ENCODE measurements around the gene TDRD3. TPM values are rescaled to one million over a fixed set of nuclear protein-coding genes. Genes with fewer than 3 reads are reported as not detected.
"Not testable (repeated sequence)": the region's sequence is repeated elsewhere in the genome, so short reads cannot be mapped to it uniquely, and the experiment has no call there.

Gene TDRD3
- total RNA-seq, 1 donor = 35.4 TPM

DNA sequence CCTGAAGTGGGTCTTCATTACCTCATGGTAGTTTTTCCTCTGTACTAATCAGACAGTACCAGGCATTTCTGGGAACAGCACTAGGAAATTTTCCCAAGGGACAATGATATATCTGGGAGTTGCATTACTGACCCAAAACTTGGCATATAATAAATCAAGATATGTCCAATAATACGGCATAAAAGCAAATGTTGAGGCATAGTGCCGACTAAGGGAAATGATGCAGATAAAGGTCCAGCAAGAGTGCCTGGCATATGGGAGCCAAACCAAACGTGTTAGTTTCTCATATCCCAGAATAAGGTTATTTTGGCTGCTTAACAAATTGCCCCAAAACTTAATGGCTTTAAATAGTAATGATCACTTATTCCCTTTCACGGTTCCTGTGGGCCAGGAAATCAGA is 12.1 kb upstream of the TDRD3 start:
- Histone ChIP-seq H3K4me3 (ENCODE audit: low read length) (no peak overlapping the region), H3K27me3 (ENCODE audit: insufficient read depth, low read length) (peaks cover 7% of the 10 kb centered on the region), H3K9me3 (ENCODE audit: low read depth, low read length) (no peaks in the 10 kb centered on the region), H3K4me1 (ENCODE audit: insufficient read depth, low read length) (no peaks in the 10 kb centered on the region)

DNA sequence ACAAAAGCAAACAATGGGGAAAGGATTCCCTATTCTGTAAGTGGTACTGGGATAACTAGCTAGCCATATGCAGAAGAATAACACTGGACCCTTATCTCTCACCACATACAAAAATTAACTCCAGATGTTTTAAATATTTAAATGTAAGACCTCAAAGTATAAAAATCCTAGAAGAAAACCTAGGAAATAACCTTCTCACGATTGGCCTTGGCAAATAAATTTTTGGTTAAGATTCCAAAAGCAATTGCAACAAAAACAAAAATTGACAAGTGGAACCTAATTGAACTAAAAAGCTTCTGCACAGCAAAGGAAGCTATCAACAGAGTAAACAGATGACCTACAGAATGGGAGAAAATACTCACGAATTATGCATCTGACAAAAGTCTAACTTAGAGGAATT is 10.8 kb upstream of the TDRD3 start:
- no peak overlapping the region for H3K4me3 ChIP-seq (ENCODE audit: low read length)
- H3K4me1 ChIP-seq (ENCODE audit: insufficient read depth, low read length) = no peaks in the 10 kb centered on the region
- no peaks in the 10 kb centered on the region for H3K9me3 ChIP-seq (ENCODE audit: low read depth, low read length)
- peaks cover 7% of the 10 kb centered on the region for H3K27me3 ChIP-seq (ENCODE audit: insufficient read depth, low read length)

DNA sequence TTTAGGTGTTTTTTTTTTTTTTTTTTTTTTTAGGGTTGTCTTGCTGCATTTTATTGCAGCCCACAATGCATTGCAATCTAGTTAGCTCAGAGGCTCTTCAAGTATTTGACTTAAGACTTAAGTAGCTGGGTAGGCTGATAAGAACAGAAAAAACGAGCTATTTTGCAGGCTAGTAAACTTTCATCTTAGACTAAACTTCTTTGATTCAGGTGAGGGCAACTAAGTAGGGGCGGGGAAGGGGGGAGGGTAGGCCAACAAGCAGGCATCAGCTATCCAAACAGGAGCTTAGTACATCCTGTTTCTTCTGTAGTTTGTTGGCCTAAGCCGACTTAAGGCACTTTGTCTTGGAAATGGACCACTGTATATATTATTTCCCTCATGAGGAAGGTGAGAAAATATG is 4.9 kb upstream of the TDRD3 start:
- Histone ChIP-seq H3K27me3 (ENCODE audit: insufficient read depth, low read length) (no peaks in the 10 kb centered on the region), H3K4me3 (ENCODE audit: low read length) (no peak overlapping the region), H3K4me1 (ENCODE audit: insufficient read depth, low read length) (peaks cover 5% of the 10 kb centered on the region), H3K9me3 (ENCODE audit: low read depth, low read length) (no peaks in the 10 kb centered on the region)

DNA sequence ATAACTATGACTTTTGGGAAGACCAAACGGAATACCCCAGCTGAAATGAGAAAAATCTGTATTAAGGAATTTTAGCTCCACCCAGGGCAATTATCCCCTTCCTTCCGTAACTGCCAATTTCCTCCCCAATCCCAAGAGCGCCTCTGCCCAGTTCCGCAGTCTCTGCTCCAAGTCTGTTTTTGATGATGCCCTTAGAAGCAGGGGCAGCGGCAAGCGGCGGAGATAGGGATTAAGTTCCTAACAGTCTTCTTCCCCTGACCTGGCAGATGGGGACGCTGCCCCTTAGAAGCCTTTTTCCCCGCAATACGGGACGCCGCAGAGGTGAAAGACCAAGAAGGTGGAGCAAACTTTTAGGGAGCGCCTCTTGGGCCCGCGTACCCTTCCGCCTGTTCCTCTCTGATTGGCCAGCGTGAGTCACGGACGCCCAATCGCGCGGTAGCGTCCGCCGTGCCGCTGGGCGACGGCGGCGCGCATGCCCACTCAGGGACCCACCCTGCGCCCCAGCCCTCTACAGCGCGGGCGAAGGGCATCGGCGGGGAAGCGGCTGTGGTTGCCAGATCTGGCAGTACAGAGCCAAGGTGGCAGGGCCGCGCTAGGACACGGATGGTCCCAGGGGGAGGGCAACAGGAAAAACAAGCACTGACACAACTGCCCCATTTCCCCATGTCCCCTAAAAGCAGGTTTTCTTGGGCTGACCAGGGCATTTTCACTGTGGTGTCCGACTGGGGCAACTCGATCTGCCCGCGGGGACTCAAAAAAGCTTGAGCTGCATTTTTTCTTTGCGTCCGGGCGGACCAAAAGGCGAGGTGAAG is 843 bp upstream of the TDRD3 start:
- peak overlapping the region; percentile 77 for H3K4me3 ChIP-seq (ENCODE audit: low read length)
- no peaks in the 10 kb centered on the region for H3K9me3 ChIP-seq (ENCODE audit: low read depth, low read length)
- H3K27me3 ChIP-seq (ENCODE audit: insufficient read depth, low read length) = no peaks in the 10 kb centered on the region
- peaks cover 20% of the 10 kb centered on the region for H3K4me1 ChIP-seq (ENCODE audit: insufficient read depth, low read length)

DNA sequence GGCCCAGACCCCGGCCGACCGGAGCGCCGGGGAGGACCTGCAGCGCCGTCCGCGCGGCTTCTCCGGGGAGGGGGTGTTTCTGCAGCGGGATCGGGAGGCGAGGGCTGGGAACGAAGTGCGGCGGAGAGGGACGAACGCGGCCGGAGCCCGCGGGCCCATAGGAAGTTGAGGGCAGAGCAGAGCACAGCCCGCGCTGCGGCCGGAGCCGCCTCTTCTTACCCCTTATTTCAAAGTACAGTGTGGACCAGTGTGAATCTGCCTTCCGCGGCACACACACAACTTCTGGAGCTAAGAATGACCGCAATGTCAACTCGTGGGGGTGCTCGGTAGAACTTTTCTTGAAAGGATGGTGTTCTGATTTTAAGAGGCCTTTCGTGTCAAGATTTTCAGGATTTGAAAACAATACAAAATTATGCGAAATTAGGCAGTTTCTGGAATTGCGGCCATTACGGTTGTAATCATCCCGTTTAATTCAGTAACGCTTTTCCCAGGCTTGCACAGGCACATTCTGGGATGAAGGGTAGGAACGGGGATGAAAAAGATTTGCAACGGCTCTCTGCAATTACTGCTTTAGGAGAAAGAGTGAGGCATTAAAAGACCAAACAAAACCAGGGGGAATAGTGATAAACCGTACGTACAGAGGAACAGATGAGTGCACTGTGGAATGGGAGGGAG is 821 bp downstream of the TDRD3 start:
- Histone ChIP-seq H3K27me3 (ENCODE audit: insufficient read depth, low read length) (no peaks in the 10 kb centered on the region), H3K4me3 (ENCODE audit: low read length) (peak overlapping the region; percentile 77), H3K4me1 (ENCODE audit: insufficient read depth, low read length) (peaks cover 20% of the 10 kb centered on the region), H3K9me3 (ENCODE audit: low read depth, low read length) (no peaks in the 10 kb centered on the region)

DNA sequence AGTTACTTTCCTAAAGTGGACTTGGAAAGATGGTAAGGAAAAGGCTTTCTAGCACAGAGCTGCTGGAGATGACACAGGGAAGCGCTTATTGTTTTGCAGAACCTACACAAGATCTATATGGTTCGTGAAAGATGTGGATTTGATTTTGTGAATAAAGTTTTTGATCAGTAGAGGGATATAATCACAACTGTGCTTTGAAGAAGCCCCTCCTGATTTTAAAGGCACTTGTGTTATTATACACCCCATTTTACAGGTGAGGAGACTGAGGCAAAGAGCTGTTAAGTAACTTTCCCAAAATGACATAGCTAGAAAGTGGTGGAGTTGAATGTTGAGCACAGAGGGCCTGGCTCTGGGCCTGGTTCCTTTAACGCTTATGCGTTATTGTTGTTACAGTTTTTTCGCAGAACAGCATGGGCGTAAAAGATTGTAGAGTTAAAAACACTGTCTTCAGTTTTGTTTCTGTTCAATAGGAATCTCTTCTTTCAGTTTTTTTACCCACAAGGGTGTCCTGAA is 1.4 kb downstream of the TDRD3 start:
- peak overlapping the region; percentile 77 for H3K4me3 ChIP-seq (ENCODE audit: low read length)
- H3K27me3 ChIP-seq (ENCODE audit: insufficient read depth, low read length) = no peaks in the 10 kb centered on the region
- no peaks in the 10 kb centered on the region for H3K9me3 ChIP-seq (ENCODE audit: low read depth, low read length)
- H3K4me1 ChIP-seq (ENCODE audit: insufficient read depth, low read length) = peaks cover 20% of the 10 kb centered on the region

DNA sequence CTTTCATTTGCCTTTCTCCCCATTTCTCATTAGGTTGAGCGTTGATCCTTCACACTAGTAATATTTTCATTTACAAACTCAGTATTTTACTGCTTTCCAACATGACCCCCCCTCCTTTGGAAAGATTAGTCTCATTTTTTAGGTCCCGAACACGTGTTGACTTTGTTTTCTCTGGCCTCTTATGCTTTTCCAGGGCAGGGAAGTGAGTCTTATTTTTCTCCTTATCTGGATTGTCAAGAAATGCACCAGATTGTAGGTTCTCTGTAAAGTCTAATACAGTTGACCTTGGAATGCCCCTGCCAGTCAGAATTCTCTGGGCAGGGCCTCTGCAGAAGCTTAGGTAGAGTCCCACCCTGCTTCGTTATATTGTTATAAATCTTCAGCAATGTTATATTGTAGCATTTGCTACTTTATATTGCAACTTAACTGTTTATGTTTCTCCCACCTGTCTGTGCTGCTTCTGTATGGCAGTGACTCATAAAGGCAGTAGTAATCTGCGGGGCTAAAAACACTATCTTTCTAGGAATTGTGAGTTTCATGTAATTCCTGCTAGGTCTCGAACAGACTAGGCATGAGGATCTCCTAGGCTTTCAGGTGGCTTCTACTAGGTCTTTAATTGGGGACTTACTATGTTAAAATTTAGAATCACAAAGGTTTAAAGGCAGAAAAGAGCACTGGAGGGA is 2.0 kb downstream of the TDRD3 start:
- Histone ChIP-seq H3K4me3 (ENCODE audit: low read length) (no peak overlapping the region), H3K9me3 (ENCODE audit: low read depth, low read length) (no peaks in the 10 kb centered on the region), H3K27me3 (ENCODE audit: insufficient read depth, low read length) (no peaks in the 10 kb centered on the region), H3K4me1 (ENCODE audit: insufficient read depth, low read length) (peaks cover 20% of the 10 kb centered on the region)

DNA sequence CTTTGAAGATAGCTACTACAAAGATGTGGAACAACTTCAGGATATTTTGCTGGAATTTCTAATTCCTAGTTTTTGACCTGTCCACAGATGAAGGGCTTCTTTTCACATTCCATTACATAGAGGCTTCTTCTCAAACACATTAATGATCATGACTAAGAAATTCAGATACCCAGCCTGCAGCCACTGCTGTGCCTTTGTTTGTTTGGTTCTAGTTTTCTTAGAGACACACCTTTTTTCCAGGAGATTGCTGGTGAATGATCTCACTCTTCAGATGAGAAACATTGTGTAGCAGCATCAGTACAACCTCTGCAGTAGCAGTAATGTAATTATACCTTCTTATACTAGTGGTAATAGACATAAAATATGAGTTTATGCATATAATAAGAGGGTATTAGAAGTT is 5.0 kb downstream of the TDRD3 start:
- no peak overlapping the region for H3K4me3 ChIP-seq (ENCODE audit: low read length)
- H3K9me3 ChIP-seq (ENCODE audit: low read depth, low read length) = no peaks in the 10 kb centered on the region
- H3K4me1 ChIP-seq (ENCODE audit: insufficient read depth, low read length) = peaks cover 15% of the 10 kb centered on the region
- H3K27me3 ChIP-seq (ENCODE audit: insufficient read depth, low read length) = no peaks in the 10 kb centered on the region

DNA sequence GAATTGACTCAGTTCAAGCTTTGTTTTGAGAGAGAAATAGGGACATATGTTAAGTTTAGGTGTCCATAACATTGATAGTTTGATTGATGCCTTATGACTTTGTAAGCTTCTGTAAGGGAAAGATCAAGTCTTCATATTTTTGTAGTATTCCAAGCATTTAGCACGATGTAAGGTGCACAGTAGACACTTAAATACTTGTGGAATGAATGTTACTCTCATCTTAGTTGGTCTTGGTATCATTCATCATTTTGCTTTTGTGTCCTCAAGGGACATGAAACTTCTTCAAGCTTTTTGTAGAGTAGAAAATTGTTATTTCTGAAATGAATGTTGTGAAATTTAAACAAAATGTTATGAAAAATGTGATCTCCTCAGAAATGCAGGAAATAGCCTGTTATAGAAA is 10.1 kb downstream of the TDRD3 start:
- Histone ChIP-seq H3K27me3 (ENCODE audit: insufficient read depth, low read length) (no peaks in the 10 kb centered on the region), H3K4me3 (ENCODE audit: low read length) (no peak overlapping the region), H3K4me1 (ENCODE audit: insufficient read depth, low read length) (no peaks in the 10 kb centered on the region), H3K9me3 (ENCODE audit: low read depth, low read length) (no peaks in the 10 kb centered on the region)

DNA sequence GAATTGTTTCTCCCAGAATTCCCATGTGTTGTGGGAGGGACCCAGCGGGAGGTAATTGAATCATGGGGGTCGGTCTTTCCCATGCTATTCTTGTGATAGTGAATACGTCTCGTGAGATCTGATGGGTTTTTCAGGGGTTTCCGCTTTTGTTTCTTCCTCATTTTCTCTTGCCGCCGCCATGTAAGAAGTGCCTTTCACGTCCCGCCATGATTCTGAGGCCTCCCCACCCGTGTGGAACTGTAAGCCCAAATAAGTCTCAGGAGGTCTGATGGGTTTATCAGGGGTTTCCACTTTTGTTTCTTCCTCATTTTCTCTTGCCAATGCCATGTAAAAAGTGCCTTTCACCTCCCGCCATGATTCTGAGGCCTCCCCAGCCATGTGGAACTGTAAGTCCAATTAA is 10.8 kb downstream of the TDRD3 start:
- H3K4me1 ChIP-seq (ENCODE audit: insufficient read depth, low read length); H3K9me3 ChIP-seq (ENCODE audit: low read depth, low read length); H3K27me3 ChIP-seq (ENCODE audit: insufficient read depth, low read length); H3K4me3 ChIP-seq (ENCODE audit: low read length): not testable (repeated sequence)

DNA sequence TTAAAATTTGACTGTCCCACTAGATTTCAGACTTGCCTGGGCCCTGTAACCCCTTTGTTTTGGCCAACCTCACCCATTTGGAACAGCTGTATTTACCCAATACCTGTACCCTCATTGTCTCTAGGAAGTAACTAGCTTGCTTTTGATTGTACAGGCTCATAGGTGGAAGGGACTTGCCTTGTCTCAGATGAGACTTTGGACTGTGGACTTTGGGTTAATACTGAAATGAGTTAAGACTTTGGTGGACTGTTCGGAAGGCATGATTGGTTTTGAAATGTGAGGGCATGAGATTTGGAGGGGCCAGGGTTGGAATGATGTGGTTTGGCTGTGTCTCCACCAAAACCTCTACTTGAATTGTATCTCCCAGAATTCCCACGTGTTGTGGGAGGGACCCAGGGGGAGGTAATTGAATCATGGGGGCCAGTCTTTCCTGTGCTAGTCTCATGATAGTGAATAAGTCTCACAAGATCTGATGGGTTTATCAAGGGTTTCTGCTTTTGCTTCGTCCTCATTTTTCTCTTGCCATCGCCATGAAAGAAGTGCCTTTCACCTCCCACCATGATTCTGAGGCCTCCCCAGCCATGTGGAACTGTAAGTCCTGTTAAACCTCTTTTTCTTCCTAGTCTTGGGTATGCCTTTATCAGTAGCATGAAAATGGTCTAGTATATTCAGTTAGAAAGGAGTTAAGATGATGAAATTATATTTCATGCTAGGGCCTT is 12.7 kb downstream of the TDRD3 start:
- H3K4me1 ChIP-seq (ENCODE audit: insufficient read depth, low read length); H3K9me3 ChIP-seq (ENCODE audit: low read depth, low read length); H3K27me3 ChIP-seq (ENCODE audit: insufficient read depth, low read length); H3K4me3 ChIP-seq (ENCODE audit: low read length): not testable (repeated sequence)

DNA sequence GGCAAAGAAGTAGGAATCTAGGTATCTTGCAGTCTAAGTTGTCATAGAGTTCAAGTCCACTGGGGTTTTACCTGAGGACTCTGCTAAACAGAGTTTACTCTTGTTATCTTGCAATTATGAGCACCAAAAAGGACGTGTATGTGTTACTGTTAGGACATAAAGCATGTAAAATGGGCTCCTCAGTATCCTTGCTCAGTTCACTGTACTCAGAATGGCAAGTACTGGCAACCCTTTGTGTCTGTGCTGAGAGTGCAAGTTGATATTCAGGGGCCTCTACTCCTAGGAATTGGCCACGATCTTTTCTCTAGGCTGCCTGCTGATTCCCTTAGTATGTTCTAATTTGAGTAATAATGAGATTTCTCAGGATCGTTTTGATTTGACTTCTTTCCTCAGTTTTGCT is 13.3 kb downstream of the TDRD3 start:
- H3K27me3 ChIP-seq (ENCODE audit: insufficient read depth, low read length) = no peaks in the 10 kb centered on the region

DNA sequence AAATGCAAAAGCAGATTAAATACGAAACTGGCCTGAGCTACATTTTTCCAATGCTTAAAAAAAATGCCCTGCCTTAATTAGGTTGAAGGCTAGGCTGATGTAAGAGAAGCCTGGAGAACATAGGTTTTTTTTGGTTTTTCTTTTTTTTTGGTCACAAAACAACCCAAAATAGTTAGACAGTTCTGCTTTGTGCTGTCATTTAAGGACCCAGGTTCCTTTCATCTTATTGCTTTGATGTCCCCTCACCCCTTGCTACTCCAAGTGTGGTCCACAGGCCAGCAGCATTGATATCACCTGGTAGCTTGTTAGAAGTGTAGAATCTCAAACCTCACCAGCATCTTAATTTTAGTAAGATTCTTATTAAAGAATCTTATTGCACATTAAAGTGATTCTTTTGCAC is 14.4 kb downstream of the TDRD3 start:
- Histone ChIP-seq H3K9me3 (ENCODE audit: low read depth, low read length) (no peaks in the 10 kb centered on the region), H3K4me1 (ENCODE audit: insufficient read depth, low read length) (no peaks in the 10 kb centered on the region), H3K4me3 (ENCODE audit: low read length) (no peak overlapping the region), H3K27me3 (ENCODE audit: insufficient read depth, low read length) (no peaks in the 10 kb centered on the region)

More for the DNA sequence above, 13.3 kb downstream of the TDRD3 start:
- Histone ChIP-seq H3K4me3 (ENCODE audit: low read length) (no peak overlapping the region), H3K4me1 (ENCODE audit: insufficient read depth, low read length) (no peaks in the 10 kb centered on the region), H3K9me3 (ENCODE audit: low read depth, low read length) (no peaks in the 10 kb centered on the region)

DNA sequence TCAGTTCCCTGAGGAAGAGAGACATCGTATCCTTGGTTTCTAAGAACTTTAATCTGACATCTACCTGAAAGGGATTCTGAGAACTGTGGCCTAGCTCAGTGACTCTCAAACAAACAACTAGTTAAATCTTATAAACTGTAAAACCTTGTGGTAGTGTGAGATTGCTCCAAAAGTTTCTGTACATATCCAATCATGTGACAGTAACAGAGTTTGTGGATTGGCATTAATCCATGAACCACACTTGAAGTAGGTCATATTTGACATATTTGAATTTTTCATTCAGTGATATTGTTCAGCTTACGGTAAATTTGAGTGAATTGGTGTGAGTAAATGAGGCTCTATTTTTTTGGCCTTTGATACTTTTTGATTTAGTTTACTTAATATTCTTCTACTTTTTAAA is 15.0 kb downstream of the TDRD3 start:
- H3K27me3 ChIP-seq (ENCODE audit: insufficient read depth, low read length) = no peaks in the 10 kb centered on the region
- no peaks in the 10 kb centered on the region for H3K9me3 ChIP-seq (ENCODE audit: low read depth, low read length)
- no peak overlapping the region for H3K4me3 ChIP-seq (ENCODE audit: low read length)
- H3K4me1 ChIP-seq (ENCODE audit: insufficient read depth, low read length) = no peaks in the 10 kb centered on the region
